ENCODE results near the gene GANAB. TPM values are rescaled to one million over a fixed set of nuclear protein-coding genes. Genes with fewer than 3 reads are reported as not detected.

GANAB gene
- total and polyA plus RNA-seq, 2 of the 13 experiments (the other 11 are each of a cell fraction or from before 2014, with no cell fraction given): 99.5 to 234 TPM

DNA sequence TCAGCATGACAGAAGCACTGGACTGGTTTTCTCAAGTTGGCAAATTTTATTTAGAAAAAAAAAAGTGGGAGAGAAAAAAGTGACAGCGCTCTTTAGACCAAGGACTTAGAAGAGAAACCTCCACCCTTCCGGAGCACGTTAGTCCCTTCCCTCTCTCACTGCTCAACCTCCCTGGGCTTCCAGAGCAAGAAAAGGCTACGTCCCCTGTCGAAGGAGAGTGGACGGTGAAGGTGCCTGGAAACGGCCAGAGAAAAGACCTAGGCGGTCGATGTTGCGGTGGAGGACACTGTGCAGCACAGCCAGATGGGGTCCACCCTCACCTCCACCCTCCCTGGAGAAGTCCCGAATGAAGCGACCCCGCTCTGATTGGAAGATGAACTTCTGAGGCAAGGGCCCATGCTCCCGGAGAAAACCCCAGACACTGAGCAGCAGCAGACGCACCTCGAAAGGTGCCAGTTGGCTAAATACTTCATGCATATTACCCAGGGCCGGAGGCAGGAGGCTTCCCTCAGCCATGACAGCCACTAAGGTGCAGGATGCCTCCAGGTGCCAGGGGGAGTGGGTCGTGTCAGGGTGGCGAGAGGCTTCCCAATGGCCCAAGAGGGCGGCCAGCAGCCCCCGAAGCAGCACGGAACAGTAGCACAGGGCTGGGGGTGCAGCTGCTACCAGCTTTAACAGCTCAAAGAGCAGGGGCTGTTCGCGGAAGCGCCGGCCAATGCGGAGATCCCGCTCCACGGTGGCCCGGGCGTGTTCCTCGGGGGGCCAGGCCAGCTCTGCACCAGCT lies 604 bp upstream of the GANAB start:
- Histone ChIP-seq H3K4me3 (replicated peaks in 1 of 3; ENCODE audit: insufficient read depth in 1 of 3, low read depth in 2 of 3, low read length in 3 of 3) (peak overlapping the region in 1 of 3 experiments; percentile 41; a peak in 2 of 6 replicates), H3K36me3 (replicated peaks in 1 of 2; ENCODE audit: control insufficient read depth in 1 of 2, insufficient read depth in 2 of 2, low read length in 2 of 2) (peaks cover 4 to 24% of the 10 kb centered on the region in 2 experiments; a peak in 3 of 5 replicates), H3K4me1 (ENCODE audit: insufficient read depth, low read length) (peaks cover 53% of the 10 kb centered on the region), H3K79me2 (ENCODE audit: insufficient read depth, low read length) (peaks cover 42% of the 10 kb centered on the region), H3K9me3 (ENCODE audit: low read length) (no peaks in the 10 kb centered on the region), H3K27ac (ENCODE audit: extremely low read length, insufficient read depth, low read length) (peak overlapping the region; percentile 98), H3K4me2 (ENCODE audit: low read depth, low read length) (peak overlapping the region; percentile 68), H2AFZ (ENCODE audit: low read length) (no peak overlapping the region), H4K20me1 (ENCODE audit: insufficient read depth, low read length) (peaks cover 8% of the 10 kb centered on the region), H3K9ac (ENCODE audit: insufficient read depth, low read depth, low read length) (peak overlapping the region; percentile 56), H3K27me3 (ENCODE audit: control insufficient read depth in 1 of 2, insufficient read depth in 2 of 2, low read length in 2 of 2) (no peaks in the 10 kb centered on the region)
- ChIA-PET CTCF (ENCODE audit: low intra/inter-chr PET ratio, low total read pairs) (no interaction called here), POLR2A (interaction anchor here (0.7 to 5.0 kb wide), 17 partner anchors 9 to 222 kb away, joined by 3 to 98 read pairs (median 17); partner anchors contain the start of genes B3GAT3, C11orf98, CSKMT and EEF1G)
- intact Hi-C loops (cut with micrococcal nuclease; ENCODE audit: unreplicated experiment): no loop called here
- in situ Hi-C loops (cut with HindIII; ENCODE audit: extremely low pct_ligation_motif_present, low pct_unique_long_range_greater_than_20kb): no loop called here
- FAIRE-seq (no peak), DNase-seq (ENCODE audit: low spot score) (no peak), ATAC-seq (peak; percentile 40; the same call in 1 of the 3 replicates)
- 59% methylated on average over 10 of the region's 32 CpGs for WGBS (ENCODE audit: low lambda C conversion rate)
- TSS peak; percentile 75 for BruUV-seq (replicated peaks)
- no peak for TF ChIP-seq SALL2 (CRISPR knock-in tag; IDR thresholded peaks at IDR 0.05)
- TF ChIP-seq, protein P1, sequence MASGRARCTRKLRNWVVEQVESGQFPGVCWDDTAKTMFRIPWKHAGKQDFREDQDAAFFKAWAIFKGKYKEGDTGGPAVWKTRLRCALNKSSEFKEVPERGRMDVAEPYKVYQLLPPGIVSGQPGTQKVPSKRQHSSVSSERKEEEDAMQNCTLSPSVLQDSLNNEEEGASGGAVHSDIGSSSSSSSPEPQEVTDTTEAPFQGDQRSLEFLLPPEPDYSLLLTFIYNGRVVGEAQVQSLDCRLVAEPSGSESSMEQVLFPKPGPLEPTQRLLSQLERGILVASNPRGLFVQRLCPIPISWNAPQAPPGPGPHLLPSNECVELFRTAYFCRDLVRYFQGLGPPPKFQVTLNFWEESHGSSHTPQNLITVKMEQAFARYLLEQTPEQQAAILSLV (CRISPR knock-in tag; IDR thresholded peaks at IDR 0.05; ENCODE audit: borderline replicate concordance): no peak
- no peak for TF ChIP-seq ELF1 (CRISPR knock-in tag; IDR thresholded peaks at IDR 0.05)
- no peak for TF ChIP-seq ZBTB7A (CRISPR knock-in tag; IDR thresholded peaks at IDR 0.05)
- TF ChIP-seq SRY (CRISPR knock-in tag; IDR thresholded peaks at IDR 0.05): no peak
- TF ChIP-seq ZNF761 (CRISPR knock-in tag; conservative IDR thresholded peaks at IDR 0.05): no peak
- TF ChIP-seq ZNF234 (CRISPR knock-in tag; conservative IDR thresholded peaks at IDR 0.05): 0 out of 2 replicates have a peak, but pooled peaks have one; percentile 5
- peak; percentile 54; the same call in 1 of the 2 replicates for TF ChIP-seq RBFOX2 (IDR thresholded peaks at IDR 0.05; ENCODE audit: low read depth, low read length)
- no peak for TF ChIP-seq NONO (IDR thresholded peaks at IDR 0.05)
- 0 out of 2 replicates have a peak, but pooled peaks have one; percentile 10 for TF ChIP-seq NONO (CRISPR knock-in tag; conservative IDR thresholded peaks at IDR 0.05)
- TF ChIP-seq PITX1 (CRISPR knock-in tag; IDR thresholded peaks at IDR 0.05): peak; percentile 1; the same call in 1 of the 2 replicates
- 0 out of 2 replicates have a peak, but pooled peaks have one; percentile 3 for TF ChIP-seq IRX3 (CRISPR knock-in tag; IDR thresholded peaks at IDR 0.05; ENCODE audit: borderline replicate concordance, low read depth)
- TF ChIP-seq HOXD1 (CRISPR knock-in tag; IDR thresholded peaks at IDR 0.05): no peak
- TF ChIP-seq POGZ (CRISPR knock-in tag; IDR thresholded peaks at IDR 0.05): no peak
- no peak for TF ChIP-seq CAMTA2 (CRISPR knock-in tag; IDR thresholded peaks at IDR 0.05; ENCODE audit: borderline replicate concordance)
- no peak for TF ChIP-seq MNT (IDR thresholded peaks at IDR 0.05)
- peak; percentile 59 for TF ChIP-seq ZC3H13 (CRISPR knock-in tag; IDR thresholded peaks at IDR 0.05)
- no peak for TF ChIP-seq ZNF562 (CRISPR knock-in tag; IDR thresholded peaks at IDR 0.05; ENCODE audit: borderline replicate concordance)
- TF ChIP-seq AGO2 (optimal IDR thresholded peaks at IDR 0.05; ENCODE audit: low read depth, low read length): peak; percentile 87
- TF ChIP-seq IRF2 (CRISPR knock-in tag; IDR thresholded peaks at IDR 0.05): 0 out of 2 replicates have a peak, but pooled peaks have one; percentile 14
- TF ChIP-seq ZNF260 (CRISPR knock-in tag; IDR thresholded peaks at IDR 0.05; ENCODE audit: borderline replicate concordance, low read depth): no peak
- TF ChIP-seq, protein P2, sequence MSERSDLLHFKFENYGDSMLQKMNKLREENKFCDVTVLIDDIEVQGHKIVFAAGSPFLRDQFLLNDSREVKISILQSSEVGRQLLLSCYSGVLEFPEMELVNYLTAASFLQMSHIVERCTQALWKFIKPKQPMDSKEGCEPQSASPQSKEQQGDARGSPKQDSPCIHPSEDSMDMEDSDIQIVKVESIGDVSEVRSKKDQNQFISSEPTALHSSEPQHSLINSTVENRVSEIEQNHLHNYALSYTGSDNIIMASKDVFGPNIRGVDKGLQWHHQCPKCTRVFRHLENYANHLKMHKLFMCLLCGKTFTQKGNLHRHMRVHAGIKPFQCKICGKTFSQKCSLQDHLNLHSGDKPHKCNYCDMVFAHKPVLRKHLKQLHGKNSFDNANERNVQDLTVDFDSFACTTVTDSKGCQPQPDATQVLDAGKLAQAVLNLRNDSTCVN (CRISPR knock-in tag; IDR thresholded peaks at IDR 0.05; ENCODE audit: borderline replicate concordance): no peak
